T-helper 22 cell (primary cell): ENCODE data around the gene SLC6A6.

Experiments used
- DNase-seq: peaks from one replicate; pipeline ENCODE4 v3.0.0-alpha.2; 2020; ENCODE audit warnings: low read depth

The SLC6A6 gene

DNA sequence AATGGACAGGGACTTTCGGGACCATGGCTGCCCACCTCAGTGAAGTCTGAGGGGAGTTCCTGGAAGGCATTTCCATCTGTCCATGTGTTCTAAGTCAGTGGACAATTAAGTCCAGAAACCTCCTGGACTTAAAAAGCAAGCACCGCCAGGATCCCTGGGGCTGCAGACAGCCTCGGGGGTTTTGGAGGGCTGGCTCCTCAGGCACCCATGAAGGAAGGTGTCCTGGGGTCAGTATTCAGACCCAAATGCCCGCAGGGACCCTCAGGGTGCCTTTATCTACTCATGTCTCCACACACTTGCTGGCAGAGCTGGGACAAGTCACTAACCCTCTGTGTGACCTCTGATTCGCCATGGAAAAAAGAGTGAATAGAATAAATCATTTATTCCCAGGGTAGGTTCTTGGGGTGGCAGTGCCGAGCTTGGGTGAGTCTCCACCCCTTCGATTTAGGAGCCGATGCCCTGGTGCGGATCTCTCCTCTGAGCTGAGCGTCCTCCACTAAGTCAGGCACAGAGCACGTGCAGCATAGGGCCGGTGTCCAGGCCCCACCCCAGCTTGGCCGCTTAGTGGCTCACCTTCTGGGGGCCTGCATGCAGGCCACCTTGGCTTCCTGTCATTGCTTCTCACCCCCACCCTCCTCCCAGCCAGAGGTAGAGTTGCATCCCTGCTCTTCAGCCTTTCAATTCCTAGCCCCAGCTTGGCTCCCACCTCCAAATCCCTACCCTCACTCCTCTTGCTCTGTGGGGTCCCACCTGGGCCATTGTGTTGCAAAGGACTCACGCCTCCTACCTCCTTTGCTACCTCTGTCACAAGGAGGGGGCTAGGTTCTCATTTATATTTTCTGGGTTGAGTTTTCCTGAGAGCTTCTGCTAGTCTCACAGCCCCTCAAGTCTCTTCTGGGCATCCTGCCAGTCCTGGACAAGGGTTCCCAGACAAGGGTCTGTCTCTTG lies 19.9 kb downstream of the SLC6A6 start:
- DNase-seq = no peak

DNA sequence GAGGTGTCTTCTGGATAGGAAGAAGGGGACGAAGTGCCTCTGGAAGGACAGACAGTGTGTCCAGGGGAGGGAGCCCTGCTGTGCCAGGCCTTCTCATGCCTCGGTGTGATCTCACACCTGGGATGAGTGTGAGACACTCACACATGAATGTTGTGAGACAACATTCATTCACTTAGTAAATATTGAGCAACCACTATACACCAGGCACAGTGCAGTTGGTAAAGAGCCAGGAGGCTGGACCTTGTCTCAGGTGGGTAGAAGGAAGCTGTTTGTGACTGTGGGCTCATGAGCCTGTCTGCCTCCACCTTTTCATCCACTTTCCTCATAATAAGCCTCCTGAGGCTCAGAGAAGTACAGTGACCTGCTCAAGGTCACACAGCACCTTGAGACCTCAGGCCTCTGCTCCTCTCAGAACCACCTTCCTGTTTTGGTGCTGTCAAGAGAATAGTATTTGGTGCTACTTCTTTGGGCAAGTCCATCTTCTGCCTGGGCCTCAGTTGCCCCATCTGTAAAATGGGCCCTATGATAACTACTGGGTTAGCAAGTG lies 20.9 kb downstream of the SLC6A6 start:
- DNase-seq = no peak

DNA sequence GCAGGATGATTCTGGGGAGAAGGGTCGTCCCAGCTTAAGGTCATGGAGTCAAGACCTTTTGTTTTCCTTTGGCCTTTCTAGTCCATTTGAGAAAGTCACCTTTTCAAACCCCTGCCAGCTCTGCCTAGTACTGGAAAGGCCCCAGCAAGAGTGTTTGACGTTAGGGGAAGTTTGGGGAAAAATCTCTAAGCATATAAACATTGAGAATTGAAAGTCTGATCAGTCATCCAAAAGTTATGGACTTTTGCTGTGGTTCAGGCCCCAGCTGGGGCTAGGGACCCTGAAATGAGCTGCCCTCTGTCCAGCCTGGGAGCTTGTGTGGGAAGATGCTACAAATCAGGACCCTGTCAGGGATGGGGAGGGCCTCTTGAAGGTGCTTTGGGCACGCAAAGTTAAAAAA lies 21.6 kb downstream of the SLC6A6 start:
- no peak for DNase-seq

DNA sequence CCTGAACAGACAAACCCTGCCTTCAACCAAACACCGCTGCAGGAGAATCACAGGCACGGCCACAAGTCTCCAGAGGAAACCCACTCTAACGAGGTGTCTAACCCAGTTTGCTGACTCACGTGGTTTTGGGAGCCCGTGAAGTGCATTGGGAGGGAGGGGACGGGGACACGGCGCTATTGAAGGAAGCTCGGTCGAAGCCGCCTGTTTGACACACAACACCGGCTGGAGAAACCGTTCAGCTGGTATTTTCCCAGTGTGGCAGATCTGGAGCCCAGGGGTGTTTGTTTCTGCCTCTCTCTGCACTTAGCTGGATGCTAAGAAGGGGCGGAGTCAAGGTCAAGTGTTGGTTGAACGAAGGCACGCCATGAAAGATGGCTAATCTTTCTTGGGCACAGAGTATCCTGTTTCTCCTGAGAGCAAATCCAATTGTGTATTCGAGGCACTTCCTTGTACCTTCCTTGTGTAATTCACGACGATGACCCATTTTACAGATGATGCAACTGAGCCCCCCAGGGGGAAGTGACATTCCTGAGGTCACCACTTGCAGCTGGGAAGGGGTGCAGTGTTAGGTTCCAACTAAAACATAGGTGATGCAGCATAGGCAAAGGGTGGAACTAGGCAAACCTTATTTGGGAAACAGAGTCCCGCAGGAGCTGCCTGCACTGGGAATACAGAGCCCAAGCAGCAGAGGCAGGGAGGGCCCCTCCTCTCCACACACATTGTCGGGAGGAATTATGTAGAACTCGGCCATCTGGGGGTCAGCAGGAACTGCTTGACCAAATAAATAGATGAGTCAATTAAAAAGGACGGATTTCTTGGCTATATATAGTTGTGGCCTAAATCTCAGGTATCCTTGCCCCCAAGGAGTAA lies 22.5 kb downstream of the SLC6A6 start:
- DNase-seq = peak; percentile 56

DNA sequence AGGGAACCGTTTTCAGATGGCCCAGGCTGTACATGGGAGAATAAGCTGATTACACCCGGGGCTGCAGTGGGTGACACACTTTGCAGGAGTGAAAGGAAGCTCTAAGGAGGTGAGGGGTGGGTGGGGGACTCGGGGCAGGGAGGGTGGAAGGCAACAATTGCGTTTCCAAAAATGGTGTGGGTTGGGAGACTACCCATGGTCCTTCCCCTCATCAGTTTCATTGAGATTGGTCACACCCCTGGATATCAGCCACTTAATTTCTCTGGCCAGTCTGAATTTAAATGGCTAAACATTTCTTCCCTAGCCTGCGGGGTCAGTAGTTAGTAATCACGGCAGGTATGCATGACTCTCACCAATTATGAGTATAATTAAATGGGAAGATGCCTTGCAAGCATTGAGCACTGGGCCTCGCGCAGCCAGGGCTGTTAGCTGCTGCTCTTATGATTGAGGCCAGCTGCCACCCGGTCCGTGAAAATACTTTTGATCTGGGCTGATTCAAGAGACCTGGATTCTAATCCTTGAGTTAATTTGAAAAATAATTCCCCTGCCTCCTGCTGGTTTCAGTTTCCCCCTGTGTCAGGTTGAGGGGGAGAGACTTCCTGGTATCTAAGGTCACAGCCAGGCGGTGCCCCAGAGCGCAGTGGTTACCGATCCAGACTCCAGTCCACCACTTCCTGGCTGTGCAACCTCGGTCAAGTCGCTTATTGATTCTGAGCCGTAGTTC lies 23.3 kb downstream of the SLC6A6 start:
- peak; percentile 54 for DNase-seq

DNA sequence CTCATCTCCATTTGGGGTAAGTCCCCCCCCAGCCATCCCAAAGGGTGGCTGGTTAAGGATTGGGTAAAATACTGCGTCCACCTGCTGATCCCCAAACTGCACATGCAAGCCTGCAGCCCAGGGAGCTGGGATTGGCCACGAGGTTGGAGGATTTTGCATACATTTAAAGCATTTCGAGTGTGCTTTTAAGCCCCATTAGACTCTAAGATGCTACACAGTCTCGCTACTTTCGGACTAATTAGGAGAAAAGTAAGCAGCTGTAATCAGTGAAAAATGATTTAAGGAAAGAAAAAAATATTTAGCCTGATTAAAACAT lies 23.9 kb downstream of the SLC6A6 start:
- DNase-seq = no peak

DNA sequence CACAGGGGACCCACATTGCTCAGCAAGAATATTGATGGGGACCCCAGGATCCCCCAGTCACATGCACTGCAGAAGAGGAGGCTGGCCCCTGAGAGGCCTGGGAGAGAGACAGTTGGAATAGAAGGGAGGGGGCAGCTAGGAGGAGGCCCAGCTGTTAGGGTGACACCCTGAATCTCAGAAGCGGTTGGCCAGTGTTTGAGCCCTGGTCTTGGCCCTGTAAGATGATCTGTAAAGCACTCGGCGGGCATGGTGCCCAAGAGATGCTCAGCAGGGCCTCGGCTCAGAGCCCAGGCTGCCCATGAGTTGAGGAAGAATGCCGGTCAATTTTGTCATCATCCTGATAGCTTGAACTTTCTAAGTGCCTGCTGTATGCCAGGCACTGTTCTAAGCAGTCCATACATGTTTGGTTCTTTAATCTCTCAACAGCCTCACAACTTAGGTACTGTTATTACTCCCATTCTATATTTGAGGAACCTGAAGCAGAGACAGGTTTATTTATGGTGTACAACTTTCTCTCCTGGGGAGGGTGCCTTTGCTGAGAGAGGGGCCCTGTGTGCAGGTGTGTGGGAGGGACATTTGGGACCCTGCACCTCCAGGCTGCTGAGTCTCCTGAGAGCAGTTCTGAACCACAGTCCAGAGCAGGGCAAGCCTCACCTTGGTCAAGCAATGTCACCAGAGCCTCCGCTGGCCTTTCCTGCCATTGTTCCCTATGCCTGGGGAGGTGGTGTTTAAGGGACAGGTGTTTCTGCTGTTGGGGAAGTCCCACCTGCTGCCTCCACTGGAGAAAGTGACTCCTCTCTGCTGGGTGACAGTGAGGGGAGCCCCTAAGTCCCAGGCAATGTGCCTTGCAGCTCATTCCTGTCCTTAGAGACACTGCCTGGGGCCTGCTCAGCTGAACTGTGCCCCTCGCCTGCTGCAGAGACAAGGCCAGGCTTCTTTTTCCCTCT lies 26.0 kb downstream of the SLC6A6 start:
- DNase-seq = no peak

DNA sequence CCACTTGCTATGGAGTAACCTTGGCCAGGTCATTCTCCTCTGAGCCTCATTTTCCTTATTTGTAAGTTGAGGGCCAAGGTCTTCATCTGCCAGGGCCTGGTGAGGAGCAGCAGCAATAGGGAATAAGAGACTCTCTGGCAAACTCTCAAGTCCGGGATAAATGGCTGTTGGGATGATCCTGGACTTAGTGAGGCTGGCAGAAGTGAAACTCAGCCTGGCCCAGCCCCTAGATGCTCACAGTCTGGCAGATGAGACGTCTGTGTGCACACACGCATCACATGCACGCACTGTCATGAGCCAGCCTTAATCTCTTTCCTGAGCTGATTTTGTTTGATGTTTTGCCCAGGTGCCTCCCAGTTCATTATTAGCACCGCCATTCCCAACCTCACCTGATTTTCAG lies 26.8 kb downstream of the SLC6A6 start:
- DNase-seq = peak; percentile 19

DNA sequence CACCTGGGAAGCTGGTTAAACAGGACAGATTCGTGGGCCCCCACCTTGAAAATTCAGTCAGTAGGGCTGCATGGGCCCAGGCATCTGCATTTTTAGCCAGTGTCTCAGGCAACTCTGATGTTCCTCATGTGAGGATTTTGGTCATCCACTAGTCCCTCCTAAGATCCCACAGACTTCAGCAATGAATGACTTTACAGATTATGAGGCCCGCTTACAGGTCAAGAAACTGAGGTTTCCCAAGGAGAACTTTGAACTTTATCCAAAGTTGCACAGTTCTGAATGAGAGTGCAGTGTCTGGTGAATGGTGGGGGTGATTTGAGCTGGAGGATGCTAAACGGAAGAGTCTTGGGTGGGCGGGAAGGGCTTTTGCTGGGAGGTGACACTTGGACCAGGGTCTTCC lies 27.2 kb downstream of the SLC6A6 start:
- no peak for DNase-seq

DNA sequence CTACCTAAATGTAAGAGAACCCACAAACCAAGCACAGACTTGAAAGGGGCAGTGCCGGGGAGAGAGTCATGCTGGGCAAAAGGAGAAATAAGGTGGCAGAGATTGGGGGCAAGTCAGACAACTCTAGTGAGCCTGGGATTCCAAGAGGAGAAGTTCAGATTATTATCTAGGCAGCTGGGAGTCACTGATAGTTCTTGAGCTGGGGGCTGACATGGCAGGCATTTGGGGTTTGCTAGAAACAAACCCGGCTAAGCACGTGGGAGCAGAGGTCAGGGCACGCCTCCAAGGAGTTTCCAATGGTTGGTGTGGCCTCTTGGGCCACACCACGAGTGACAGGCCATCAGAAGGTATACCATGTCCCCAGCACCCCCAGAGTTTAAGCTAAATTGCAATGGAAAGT lies 27.6 kb downstream of the SLC6A6 start:
- no peak for DNase-seq

DNA sequence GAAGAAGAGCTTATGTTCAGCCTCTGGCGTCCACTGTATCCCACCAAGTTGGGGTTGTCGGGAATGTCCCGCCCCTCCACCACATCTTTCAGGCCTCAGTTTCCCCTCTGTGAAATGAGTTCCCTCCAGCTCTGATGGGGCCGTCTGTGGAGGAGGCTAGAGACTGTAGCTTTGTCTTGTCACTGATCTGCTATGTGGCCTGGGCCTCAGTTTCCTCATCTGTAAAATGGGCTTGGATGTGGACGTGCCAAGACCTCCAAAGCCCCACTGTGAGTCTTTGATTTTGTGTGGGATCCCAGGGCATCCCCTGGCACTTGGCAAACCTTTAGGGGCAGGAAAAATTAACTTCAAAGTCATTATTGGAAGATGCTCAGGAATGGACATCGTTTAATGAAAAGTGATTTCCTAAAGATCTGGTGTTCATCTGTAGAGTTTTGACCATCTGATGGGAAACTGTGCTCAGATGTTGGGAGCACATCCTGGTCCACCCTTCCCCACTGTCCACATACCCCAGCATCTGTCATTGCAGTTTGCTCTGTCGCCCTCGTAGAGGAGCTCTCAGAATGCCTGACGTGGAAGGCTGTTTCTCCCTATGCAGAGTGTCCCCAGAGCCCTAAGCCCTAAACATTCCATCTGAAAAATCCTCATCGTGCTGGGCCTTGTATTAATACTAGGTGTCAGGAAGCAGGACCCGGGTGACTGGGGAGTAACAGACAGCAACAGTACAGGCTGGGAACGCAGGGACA lies 28.5 kb downstream of the SLC6A6 start:
- DNase-seq = no peak

DNA sequence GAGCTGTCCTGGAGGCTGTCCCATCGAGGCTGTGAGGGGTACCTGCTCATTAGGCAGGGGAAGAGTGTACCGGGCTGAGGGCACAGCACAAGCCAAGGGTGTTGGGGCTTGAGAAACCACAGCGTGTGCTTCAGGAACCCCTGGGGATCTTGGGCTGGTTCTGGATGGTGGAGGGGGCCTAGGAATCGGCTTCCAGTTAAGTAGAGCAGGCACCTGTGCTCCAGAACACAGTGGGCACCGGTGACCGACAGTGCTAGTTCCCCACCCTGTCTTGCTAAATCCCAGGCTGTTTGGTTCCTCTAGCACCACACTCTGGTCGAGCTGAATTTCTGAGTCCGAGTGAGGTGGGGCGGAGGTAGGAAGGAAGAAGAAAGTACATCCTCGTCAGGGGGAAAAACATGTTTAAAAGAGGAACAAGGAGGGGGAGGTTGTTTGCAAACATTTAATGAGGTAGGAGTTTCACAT lies 29.1 kb downstream of the SLC6A6 start:
- DNase-seq = no peak

DNA sequence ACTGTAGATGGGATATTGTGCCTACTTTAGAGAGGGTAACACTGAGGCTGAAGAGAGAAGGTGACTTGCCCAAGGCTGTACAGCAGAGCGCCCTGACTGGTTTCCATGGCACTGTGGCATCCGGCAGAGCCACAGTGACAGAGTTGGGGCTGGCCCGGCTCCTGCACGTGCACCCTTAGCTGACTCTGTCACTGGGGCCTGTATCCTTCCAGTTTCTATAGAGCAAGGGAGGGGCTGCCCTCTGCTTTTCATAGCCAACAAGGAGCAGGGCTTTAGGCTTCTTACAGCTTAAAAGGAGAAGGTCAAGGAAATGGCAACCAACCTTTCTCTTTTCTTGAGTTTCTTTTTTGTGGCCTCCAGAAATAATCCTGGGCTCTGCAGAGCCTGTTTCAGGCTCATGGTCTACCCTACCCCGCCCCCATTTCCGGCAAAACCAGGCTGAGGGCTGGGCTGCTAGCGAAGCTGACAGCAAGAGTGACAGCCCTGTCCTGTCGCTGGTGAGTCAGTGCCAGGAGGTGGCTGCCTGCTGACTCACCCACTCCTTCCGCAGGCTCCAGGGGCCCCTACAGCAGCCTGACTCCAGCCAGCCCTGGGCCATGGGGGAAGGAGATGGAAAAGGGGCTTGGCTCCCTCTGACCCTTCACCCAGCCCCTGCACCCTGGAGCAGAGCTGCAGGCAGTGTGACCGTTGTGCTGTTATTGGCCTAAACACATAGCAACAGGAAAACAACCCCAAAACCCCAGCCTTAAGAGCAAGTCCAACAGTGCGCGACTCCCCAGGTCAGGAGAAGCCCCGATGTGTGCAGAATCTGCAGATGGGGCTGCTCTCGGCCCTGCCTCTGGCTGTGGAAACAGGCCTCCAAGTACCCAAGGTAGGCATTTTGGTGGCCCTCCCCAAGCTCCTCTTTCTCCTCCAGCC lies 29.8 kb downstream of the SLC6A6 start:
- DNase-seq = peak; percentile 96

DNA sequence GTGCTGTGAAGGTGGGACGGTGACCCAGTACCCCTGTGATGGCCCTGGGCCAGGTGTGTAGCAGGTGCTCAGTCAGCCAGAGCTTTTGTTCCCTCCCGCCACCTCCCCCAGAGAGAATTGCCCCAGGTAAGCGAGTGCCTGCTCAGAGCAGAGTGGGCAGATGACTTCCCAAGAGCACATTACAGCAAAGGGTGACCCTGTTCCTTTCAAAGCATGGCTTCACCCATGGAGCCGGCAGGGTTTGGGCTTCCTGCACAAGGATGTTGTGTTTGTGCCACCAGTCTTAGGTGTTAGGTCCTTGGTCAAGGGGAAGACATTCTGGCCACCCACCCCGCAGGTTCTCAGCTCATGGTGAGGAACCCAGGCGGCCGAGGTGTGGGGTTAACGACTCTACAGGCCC lies 30.7 kb downstream of the SLC6A6 start:
- DNase-seq = no peak

DNA sequence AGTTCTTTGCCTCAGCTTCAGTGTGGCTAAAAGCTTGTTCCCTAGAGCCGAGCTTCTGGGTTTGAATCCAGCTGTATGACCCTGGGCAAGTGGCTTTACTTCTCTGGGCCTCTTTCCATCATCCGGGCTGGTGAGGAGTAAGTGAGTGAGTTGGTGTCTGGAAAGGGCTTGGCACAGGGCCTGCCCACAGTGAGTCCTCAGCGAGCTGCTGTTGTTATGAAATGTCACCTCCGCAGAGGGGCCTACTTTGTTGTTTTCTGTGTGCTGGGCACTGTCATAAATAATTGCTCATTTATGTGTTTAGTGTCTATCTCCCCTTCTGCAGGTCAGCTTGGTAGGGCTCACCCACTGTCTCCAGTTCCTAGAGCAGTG lies 31.7 kb downstream of the SLC6A6 start:
- no peak for DNase-seq

DNA sequence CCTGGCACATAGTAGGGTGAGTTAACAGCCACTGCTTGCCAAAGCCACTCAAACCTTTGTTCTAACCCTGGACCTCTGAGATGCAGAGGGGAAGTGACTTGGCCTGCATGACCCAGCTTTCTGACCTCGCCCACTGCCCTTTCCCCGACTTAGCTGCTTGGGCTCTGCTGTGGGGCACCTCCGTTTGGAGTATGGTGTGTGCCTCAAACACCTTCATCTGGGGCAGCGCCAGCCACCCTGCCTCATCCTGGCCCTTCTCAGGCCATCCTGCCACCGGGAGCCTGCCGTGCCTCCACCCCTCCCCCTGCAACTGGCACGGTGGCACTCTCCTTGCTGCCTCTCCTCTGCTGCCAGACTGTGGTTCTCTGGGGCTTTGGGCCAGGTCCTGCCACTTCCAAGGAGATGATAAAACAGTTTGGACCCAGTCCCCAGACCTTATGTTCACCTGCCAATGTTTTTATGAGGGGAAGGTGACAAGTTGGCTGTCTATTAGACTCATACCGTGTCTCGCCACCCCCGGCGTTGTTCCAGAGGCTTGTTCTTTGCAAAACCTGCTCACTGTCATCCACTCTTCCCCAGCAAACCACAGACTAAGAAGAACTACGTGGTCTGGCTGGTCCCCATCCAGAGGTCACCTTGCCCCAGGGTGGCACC lies 32.2 kb downstream of the SLC6A6 start:
- DNase-seq = no peak

DNA sequence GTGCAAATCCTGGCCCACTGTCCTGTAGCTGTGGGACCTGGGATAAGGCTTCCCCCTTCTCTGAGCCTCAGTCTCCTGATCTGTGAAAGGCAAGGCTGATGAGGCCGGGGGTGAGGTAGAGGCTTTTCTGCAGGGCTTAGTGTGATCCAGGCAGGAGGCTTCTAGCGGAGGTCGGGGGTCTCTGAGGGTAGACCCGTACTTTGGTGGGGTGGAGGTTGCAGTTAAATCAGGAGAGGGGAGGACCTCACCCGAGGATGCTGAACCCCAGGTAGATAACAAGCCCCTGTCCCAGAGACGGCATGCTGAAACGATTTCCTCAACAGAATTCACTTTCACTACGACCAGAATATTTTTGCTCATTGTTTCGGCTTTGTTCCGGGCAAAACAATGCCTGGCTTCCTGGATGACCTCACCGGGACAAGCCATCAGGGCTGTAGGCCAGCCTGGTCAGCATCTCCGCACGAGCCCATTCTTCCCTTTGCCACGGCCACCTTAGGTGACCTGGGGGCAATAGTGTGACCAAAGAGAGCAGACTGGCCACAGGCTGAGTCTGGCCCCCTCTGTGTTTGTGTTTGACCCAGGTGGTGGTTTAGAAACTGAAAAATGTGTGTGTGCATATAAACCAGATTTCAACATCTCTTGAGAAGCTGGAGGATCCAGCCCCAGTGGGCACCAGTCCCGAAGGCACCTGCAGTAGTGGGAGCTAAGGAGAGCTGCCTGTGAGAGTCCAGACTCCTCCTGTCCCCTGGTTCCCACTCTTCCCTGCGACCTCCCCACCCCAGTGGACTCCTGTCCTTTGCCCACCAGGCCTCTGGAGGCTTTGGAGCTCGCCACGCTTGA lies 33.0 kb downstream of the SLC6A6 start:
- DNase-seq = no peak

DNA sequence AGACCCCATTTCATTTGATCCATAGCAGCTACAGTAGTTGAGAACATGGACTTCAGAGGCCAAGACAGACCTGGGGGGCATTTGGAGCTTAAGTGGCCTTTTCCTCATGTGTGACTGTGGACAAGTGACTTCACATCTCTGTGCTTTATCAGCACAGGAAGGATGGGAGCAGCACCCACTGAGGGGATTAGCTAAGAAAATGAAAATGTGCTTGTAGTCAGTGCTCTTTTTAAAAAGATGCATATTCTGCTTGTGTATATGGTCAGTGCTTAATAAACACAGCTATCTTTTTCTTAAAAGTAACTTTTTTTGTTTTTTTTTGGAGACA lies 34.5 kb downstream of the SLC6A6 start:
- DNase-seq = no peak
